BLaER1 treated with 17β-estradiol and CSF1 and Interleukin-3, amounts not matched to agents 10 nM and 100 nM (cell line): Measurements from ENCODE around the gene TMA7.

Experiments used
- H3K27ac ChIP-seq, 11 experiments: shearing (Covaris generic); formaldehyde crosslinking; 2 replicates each; pipeline ENCODE4 v1.8.1; 2022
- H3K27me3 ChIP-seq, 11 experiments: shearing (Covaris generic); formaldehyde crosslinking; 2 replicates each; pipeline ENCODE4 v1.8.1; 2022
- H3K36me3 ChIP-seq, 11 experiments: shearing (Covaris generic); formaldehyde crosslinking; 2 replicates each; pipeline ENCODE4 v1.8.1; 2022
- H3K4me1 ChIP-seq, 10 experiments: shearing (Covaris generic); formaldehyde crosslinking; 2 replicates each; pipeline ENCODE4 v1.8.1; 2022
- H3K4me2 ChIP-seq, 11 experiments: shearing (Covaris generic); formaldehyde crosslinking; 2 replicates each; pipeline ENCODE4 v1.8.1; 2022
- H3K4me3 ChIP-seq, 10 experiments: shearing (Covaris generic); formaldehyde crosslinking; 2 replicates each; pipeline ENCODE4 v1.8.1; 2022
- H3K9ac ChIP-seq, 11 experiments: shearing (Covaris generic); formaldehyde crosslinking; 2 replicates each; pipeline ENCODE4 v1.8.1; 2022
- H3K9me3 ChIP-seq, 11 experiments: shearing (Covaris generic); formaldehyde crosslinking; replicated peaks in 1 of 11; 2 replicates each; pipeline ENCODE4 v1.8.1; 2022
- H4K20me1 ChIP-seq, 11 experiments: shearing (Covaris generic); formaldehyde crosslinking; 2 replicates each; pipeline ENCODE4 v1.8.1; 2022
- Cebpa-rat ChIP-seq, 11 experiments: shearing (Covaris generic); IDR thresholded peaks; 2 replicates each; pipeline ENCODE4 v1.8.1; 2022

Gene TMA7

DNA sequence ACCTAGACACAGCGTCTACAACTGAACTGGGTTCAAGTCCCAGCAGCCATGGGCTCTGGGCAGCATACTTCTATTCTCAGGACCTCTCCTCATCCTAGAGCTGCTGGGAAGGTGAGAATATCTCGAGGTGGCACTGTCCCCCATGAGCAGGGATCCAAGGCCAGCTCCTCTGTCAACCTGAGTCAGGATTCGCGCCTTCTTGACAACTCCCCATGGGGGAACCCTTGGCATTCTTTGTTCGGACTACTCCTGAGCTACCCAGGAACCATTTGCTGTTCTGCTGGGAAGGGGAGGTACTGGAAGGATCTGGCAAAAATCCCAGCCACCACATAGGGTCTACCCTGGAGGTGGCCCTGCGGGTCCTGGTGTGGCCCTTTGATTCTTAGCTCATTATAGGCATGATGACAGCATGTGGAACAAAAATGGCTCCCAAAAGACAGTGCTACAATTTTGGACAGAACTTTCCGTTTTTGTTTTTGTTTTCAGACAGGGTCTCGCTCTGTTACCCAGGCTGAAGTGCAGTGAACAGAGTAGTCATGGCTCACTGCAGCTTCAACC is 32.4 kb upstream of the TMA7 start:
- Histone ChIP-seq H3K27me3 (no peaks in the 10 kb centered on the region), H3K4me3 (no peak overlapping the region), H4K20me1 (peaks cover 0 to 60% (median 2%) of the 10 kb centered on the region in 11 experiments; a peak in 6 of 22 replicates), H3K9me3 (no peaks in the 10 kb centered on the region), H3K36me3 (peaks cover 68 to 100% (median 99%) of the 10 kb centered on the region in 11 experiments), H3K4me2 (no peak overlapping the region), H3K4me1 (no peaks in the 10 kb centered on the region; a peak in 1 of 20 replicates), H3K9ac (no peak overlapping the region), H3K27ac (no peak overlapping the region)
- TF ChIP-seq Cebpa-rat (IDR thresholded peaks at IDR 0.05), result no peak

DNA sequence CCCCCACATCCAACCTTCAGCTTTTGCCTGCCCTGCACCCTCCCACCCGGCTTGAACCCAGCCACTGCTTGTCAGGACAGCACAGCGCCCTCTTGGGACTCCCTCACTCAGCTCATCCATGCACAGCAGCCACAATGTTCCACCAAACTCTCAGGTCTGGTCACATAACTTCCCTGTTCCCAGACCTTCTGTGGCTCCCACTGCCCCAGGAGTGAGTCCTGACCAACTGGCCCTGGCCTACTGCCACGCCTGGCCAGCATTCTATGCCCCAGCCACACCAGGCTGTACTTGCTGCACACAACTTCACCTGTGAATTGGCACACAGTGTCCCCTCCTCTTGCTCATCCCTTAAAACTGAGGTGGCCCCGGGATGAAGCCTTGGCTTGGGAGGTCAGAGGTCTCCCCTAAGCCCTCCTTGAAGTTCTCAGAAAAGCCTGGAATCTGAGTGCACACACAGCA is 31.2 kb upstream of the TMA7 start:
- H3K9me3 ChIP-seq, result no peaks in the 10 kb centered on the region
- peaks cover 78 to 100% (median 100%) of the 10 kb centered on the region in 11 experiments for H3K36me3 ChIP-seq
- no peaks in the 10 kb centered on the region for H3K27me3 ChIP-seq
- no peak overlapping the region for H3K4me3 ChIP-seq
- H3K4me1 ChIP-seq, result no peaks in the 10 kb centered on the region; a peak in 1 of 20 replicates
- H4K20me1 ChIP-seq, result peaks cover 0 to 66% (median under 1%) of the 10 kb centered on the region in 11 experiments; a peak in 7 of 22 replicates
- H3K4me2 ChIP-seq, result no peak overlapping the region
- no peak overlapping the region for H3K27ac ChIP-seq
- no peak for TF ChIP-seq Cebpa-rat (IDR thresholded peaks at IDR 0.05)
- H3K9ac ChIP-seq, result peak overlapping the region in 1 of 11 experiments; percentile 15; a peak in 1 of 22 replicates

DNA sequence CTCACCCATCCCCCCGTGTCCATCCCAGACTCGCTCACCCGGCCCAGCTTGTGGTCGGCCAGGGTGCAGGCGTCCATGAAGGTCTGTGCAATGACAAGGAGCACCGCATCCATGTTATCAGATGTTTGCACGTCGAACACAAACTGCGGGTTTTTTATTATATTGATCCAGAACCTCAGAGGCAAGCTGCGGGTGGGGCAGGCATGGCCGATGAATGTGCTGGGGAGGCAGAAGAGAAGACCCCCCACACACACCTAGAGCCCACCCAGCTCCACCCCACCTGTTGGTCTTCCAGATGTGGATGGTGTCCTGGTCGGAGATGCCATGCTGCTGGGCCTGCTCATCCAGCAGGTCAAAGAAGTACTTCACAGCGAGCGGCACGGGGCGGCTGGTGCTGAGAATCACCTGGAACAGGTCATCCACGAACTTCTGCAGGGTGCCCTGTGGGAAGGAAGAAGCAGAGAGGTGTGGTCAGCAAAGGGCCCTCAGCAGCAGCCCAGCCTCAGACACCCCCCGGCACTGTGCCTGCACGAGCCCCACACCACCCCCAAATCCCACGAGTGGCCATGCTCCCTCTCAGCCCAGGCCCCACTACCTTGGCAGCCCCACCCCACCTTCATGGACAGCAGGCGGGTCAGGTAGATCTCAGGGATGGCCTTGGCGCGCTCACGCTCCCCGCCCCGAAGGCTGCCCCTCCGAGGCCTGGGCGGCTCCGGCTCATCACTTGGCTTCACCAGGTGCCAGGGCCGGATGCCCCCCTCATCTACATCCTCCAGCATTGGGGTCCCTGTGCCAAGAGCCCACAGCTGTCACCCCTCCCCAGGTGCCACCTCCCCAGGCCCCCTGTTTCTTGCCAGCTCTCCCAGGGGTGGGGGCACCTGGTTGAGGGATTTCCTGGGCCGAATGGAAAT is 30.5 kb upstream of the TMA7 start:
- Histone ChIP-seq H3K4me2 (no peak overlapping the region), H3K4me1 (no peaks in the 10 kb centered on the region; a peak in 1 of 20 replicates), H3K36me3 (peaks cover 80 to 100% (median 100%) of the 10 kb centered on the region in 11 experiments)

DNA sequence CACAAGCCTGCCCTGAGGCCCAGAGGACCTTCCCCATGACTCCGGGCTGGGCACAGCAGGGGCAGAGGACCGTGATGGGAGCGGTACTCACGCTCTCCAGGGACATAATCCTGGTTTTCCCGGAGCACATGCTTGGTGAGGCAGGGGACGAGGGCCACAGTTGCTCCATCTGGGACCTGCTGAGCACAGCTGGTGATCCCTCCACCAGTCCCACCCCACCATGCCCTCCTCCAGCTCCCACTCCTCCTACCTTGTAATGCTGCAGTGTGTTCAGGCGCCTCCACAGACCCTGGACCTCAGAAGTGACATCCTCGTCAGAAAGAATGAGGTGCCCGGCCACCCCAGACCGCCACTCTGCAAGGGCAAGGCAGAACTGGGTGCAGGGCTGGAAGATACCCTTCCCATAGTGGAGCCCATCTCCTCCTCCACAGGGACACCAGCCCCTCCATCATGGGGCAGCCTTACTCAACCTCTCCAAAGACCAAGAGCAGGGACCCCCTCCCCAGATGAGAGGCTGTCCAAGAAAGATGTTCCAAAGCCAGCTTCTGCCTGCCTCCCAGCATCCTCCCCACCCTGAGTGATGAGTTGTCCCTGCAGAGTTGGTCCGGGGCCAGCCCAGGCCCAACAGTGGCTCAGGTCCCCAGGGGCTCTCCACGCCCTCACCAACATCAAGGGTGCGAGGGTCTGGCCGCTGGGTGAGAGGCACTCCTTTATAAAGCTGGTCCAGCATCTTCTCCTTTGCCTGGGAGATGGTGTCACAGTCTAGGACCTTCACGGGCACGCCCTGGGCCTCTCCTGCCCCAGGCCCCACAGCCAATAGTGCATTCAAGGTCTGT is 29.6 kb upstream of the TMA7 start:
- Histone ChIP-seq H3K4me1 (no peaks in the 10 kb centered on the region; a peak in 1 of 20 replicates), H4K20me1 (peaks cover 0 to 61% (median under 1%) of the 10 kb centered on the region in 11 experiments; a peak in 8 of 22 replicates), H3K36me3 (peaks cover 79 to 100% (median 100%) of the 10 kb centered on the region in 11 experiments), H3K27ac (no peak overlapping the region; a peak in 1 of 22 replicates), H3K9ac (no peak overlapping the region), H3K9me3 (no peaks in the 10 kb centered on the region), H3K27me3 (no peaks in the 10 kb centered on the region), H3K4me2 (no peak overlapping the region), H3K4me3 (no peak overlapping the region)
- no peak for TF ChIP-seq Cebpa-rat (IDR thresholded peaks at IDR 0.05)

More for the DNA sequence above, 30.5 kb upstream of the TMA7 start:
- Histone ChIP-seq H3K9ac (no peak overlapping the region), H3K4me3 (no peak overlapping the region), H3K9me3 (no peaks in the 10 kb centered on the region), H4K20me1 (peaks cover 0 to 63% (median 4%) of the 10 kb centered on the region in 11 experiments; a peak in 8 of 22 replicates), H3K27ac (no peak overlapping the region; a peak in 1 of 22 replicates), H3K27me3 (no peaks in the 10 kb centered on the region)
- TF ChIP-seq Cebpa-rat (IDR thresholded peaks at IDR 0.05), result no peak

DNA sequence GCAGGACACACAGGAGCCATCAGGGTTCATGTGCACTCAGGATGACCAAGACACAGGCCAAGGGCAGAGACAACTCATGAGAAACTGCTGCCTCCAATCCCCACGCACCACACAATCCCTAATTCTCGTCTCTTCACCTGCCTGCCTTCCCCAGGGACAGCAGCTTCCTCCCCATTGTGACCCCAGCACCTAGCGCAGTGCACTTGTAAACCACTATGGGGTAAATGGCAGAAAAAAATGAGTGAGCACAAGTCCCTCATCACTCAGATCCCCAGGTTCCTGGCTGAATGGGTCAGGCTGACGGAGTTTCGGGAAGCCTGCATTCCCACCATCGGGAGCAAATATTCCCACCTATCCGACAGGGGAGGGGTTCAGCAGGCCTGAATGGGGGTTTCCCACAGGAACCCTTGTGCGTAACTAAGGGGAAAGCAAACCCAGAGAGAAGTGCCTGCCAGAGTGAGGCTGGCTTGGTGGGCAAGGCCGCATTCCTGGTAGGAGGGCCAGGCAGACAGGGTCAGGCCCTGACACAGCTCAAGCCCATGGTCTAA is 28.9 kb upstream of the TMA7 start:
- Histone ChIP-seq H3K4me2 (no peak overlapping the region), H3K4me1 (no peaks in the 10 kb centered on the region; a peak in 1 of 20 replicates), H3K27me3 (no peaks in the 10 kb centered on the region), H3K9ac (no peak overlapping the region; a peak in 1 of 22 replicates), H3K9me3 (no peaks in the 10 kb centered on the region), H3K27ac (no peak overlapping the region; a peak in 1 of 22 replicates), H4K20me1 (peaks cover 0 to 57% (median 1%) of the 10 kb centered on the region in 11 experiments; a peak in 9 of 22 replicates), H3K36me3 (peaks cover 79 to 100% (median 100%) of the 10 kb centered on the region in 11 experiments), H3K4me3 (no peak overlapping the region)
- no peak for TF ChIP-seq Cebpa-rat (IDR thresholded peaks at IDR 0.05)

DNA sequence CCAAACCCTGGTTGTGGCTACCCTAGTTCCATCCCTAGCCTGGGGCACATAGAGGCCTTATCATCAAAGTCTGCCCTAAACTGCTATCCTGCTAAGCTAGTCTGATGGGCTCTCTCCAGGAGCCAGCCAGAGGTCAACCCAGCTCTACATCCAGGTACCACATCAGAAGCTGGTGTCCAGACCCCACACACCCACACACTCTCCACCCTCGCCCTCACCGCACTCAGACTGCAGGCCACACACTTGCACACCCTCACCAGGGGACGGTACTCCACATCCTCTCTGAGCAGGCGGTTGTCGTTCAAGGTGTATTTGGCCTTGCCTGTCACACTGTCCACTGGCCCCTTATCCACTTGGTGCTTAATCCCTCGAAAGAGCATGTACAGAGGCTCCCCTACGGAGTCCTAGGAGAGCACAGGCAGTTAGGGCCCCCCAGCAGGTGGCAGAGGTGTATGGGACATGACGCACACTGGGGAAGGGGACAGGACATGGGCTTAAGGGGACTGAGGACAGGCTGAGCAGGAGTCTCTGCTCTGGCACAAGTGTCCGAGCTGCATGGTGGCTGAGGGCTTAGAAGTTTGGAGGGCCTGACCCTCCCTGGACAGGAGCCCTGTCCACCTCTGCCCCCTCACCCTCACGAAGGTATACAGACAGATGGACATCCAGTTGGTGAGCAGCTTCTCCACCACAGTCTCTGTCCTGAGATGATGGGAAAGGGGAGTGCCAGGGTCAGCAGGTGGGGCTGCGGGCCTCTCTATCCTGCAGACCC is 28.3 kb upstream of the TMA7 start:
- peaks cover 85 to 100% (median 100%) of the 10 kb centered on the region in 11 experiments for H3K36me3 ChIP-seq
- H3K9me3 ChIP-seq, result no peaks in the 10 kb centered on the region
- H3K9ac ChIP-seq, result no peak overlapping the region; a peak in 1 of 22 replicates
- no peaks in the 10 kb centered on the region for H3K27me3 ChIP-seq
- H3K4me3 ChIP-seq, result no peak overlapping the region
- no peak for TF ChIP-seq Cebpa-rat (IDR thresholded peaks at IDR 0.05)
- no peak overlapping the region for H3K4me2 ChIP-seq
- peaks cover 0 to 59% (median 8%) of the 10 kb centered on the region in 11 experiments; a peak in 10 of 22 replicates for H4K20me1 ChIP-seq
- no peaks in the 10 kb centered on the region; a peak in 1 of 20 replicates for H3K4me1 ChIP-seq
- no peak overlapping the region; a peak in 1 of 22 replicates for H3K27ac ChIP-seq

DNA sequence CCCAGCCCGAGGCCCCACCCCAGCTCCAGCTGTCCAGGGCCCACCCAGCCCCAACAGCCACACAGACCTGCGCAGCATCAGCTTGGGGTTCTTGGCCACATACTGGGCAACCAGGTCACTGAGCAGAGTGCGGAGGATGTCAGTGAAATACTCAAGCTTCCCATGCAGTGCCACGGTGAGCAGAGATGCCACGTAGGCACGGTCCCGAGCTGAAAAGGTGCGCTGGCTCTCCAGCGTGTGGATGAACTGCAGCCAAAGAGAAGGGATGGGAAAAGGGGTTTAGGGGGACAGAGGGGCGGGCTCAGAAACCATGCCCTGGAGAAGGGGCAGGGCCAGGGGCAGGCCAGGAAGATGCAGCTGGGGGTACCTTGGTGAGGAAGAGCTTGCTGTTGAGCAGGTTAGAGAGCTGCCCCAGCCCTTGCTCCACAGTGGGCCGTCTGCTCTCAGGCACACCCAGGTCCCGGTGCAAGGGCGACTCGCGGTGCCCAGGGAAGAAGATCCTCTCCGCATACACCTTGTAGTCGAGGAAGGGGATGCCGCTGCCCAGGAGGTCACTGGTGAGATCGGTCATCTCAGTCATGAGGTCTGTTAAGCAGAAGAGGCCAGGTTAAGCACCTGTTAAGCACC is 27.6 kb upstream of the TMA7 start:
- no peak overlapping the region for H3K4me2 ChIP-seq
- no peaks in the 10 kb centered on the region for H3K9me3 ChIP-seq
- peaks cover 83 to 100% (median 100%) of the 10 kb centered on the region in 11 experiments for H3K36me3 ChIP-seq
- H3K27me3 ChIP-seq, result no peaks in the 10 kb centered on the region
- TF ChIP-seq Cebpa-rat (IDR thresholded peaks at IDR 0.05), result no peak
- no peak overlapping the region for H3K4me3 ChIP-seq
- peaks cover 0 to 64% (median 11%) of the 10 kb centered on the region in 11 experiments; a peak in 11 of 22 replicates for H4K20me1 ChIP-seq
- no peak overlapping the region for H3K9ac ChIP-seq
- no peaks in the 10 kb centered on the region; a peak in 1 of 20 replicates for H3K4me1 ChIP-seq
- H3K27ac ChIP-seq, result no peak overlapping the region
